Stomach (tissue), 4 donors: ENCODE measurements around the gene MARCHF9.

ENCODE experiments used
- POLR2A ChIP-seq, 4 donors: fragments of 450-650 bp; IDR thresholded peaks; one replicate each; pipeline ENCODE4 v1.6.1; 2016; ENCODE audit warnings: antibody characterized with exemption in 4 of 4, control low read depth in 2 of 4, mild to moderate bottlenecking in 1 of 4, moderate library complexity in 1 of 4
- POLR2AphosphoS5 ChIP-seq, 3 donors: sonication (generic); formaldehyde crosslinking; IDR thresholded peaks; one replicate each; pipeline ENCODE4 v1.6.1; 2016; ENCODE audit warnings: antibody characterized with exemption in 3 of 3
- TF ChIP-seq, protein P1 (sequence below), 7 experiments: fragments of 450-650 bp in 4 of 7; fragments of 200-600 bp in 3 of 7; sonication (generic) in 3 of 7; IDR thresholded peaks; one replicate each; pipeline ENCODE4 v1.5.1; 2016 to 2019; ENCODE audit warnings: antibody characterized with exemption in 7 of 7, control low read depth in 2 of 7, mild to moderate bottlenecking in 1 of 7

DNA sequence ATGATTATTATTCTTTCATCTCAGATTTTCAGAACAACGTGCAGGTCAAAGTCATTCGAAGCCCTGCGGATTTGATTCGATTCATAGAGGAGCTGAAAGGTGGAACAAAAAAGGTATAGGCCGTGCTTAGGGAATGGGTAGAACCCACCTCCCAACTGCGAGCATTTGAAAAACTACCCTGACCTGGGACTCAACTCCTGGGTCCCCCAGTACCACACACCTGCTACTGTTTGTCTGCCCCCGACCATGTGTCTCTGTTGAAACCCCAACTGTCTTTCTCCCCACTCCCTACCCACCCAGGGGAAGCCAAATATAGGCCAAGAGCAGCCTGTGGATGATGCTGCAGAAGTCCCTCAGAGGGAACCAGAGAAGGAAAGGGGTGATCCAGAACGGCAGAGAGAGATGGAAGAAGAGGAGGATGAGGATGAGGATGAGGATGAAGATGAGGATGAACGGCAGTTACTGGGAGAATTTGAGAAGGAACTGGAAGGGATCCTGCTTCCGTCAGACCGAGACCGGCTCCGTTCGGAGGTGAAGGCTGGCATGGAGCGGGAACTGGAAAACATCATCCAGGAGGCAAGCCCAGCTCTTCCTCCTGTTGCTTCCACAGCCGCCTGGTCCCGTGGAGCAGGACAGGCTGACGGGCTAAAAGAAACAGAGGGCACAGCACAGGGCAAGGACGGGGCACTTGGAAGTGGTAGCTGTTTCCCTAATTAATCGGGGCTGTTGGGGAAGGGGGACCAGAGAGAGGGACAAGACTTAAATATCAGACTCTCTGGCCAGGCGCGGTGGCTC lies 36.9 kb upstream of the MARCHF9 start:
- TF ChIP-seq, protein P1, sequence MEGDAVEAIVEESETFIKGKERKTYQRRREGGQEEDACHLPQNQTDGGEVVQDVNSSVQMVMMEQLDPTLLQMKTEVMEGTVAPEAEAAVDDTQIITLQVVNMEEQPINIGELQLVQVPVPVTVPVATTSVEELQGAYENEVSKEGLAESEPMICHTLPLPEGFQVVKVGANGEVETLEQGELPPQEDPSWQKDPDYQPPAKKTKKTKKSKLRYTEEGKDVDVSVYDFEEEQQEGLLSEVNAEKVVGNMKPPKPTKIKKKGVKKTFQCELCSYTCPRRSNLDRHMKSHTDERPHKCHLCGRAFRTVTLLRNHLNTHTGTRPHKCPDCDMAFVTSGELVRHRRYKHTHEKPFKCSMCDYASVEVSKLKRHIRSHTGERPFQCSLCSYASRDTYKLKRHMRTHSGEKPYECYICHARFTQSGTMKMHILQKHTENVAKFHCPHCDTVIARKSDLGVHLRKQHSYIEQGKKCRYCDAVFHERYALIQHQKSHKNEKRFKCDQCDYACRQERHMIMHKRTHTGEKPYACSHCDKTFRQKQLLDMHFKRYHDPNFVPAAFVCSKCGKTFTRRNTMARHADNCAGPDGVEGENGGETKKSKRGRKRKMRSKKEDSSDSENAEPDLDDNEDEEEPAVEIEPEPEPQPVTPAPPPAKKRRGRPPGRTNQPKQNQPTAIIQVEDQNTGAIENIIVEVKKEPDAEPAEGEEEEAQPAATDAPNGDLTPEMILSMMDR (IDR thresholded peaks at IDR 0.05), result no peak
- no peak for TF ChIP-seq POLR2AphosphoS5 (IDR thresholded peaks at IDR 0.05)
- TF ChIP-seq POLR2A (IDR thresholded peaks at IDR 0.05), result no peak
